GM18870 (cell line): ENCODE results near the gene RMND5A.

Source experiments
- ATAC-seq: cut with Tn5 transposase; IDR thresholded peaks from one replicate; pipeline ENCODE4 v1.9.1; 2021; ENCODE audit warnings: moderate library complexity; ENCODE audit not compliant: unreplicated experiment

RMND5A gene

DNA sequence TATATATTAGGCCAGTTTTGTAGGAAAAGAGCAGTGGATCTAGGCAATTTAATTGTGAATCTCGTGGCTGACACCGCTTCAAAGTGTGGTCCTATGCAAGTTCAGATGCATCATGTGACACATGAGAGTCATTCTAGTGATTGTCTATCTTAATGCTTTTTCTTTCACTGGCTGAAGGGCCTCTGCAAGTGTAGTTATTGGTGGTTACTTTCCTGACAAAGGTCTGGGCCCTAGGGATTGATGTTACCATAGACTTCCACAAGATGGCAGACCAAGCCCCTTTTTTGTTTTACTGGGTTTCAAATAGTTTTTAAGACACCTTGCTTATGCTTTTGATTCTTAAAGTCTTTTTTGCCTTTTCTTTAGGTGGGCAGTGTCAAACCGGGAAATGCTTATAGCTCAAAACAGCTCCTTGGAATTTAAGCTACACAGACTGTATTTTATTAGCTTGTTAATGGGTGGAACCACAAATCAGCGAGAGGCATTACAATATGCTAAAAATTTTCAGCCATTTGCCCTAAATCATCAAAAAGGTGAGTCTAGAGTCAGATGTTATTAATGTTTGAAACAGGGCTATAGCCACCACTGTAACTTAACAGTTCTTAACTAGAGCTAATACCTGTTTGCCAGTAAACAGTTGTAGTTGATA lies 44.7 kb downstream of the RMND5A start:
- peak; percentile 55 for ATAC-seq

DNA sequence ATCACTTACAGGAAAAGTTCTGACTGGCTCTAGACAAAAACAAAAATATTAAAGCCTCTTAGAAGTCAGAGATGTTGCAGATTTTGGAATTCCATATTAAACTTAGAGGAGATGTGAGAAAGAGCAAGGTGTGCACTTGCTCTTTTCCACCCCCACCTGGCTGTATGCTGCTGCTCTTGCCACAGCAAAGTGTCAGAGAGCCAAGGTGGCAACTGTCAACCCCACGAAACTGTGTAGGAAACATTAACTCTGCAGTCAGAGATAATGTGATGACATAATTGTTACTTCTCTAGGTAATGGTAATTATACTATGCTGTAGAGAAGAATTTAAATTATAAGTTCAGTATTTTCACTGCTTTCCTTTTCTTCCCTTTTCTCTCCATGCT lies 45.2 kb downstream of the RMND5A start:
- ATAC-seq: no peak

DNA sequence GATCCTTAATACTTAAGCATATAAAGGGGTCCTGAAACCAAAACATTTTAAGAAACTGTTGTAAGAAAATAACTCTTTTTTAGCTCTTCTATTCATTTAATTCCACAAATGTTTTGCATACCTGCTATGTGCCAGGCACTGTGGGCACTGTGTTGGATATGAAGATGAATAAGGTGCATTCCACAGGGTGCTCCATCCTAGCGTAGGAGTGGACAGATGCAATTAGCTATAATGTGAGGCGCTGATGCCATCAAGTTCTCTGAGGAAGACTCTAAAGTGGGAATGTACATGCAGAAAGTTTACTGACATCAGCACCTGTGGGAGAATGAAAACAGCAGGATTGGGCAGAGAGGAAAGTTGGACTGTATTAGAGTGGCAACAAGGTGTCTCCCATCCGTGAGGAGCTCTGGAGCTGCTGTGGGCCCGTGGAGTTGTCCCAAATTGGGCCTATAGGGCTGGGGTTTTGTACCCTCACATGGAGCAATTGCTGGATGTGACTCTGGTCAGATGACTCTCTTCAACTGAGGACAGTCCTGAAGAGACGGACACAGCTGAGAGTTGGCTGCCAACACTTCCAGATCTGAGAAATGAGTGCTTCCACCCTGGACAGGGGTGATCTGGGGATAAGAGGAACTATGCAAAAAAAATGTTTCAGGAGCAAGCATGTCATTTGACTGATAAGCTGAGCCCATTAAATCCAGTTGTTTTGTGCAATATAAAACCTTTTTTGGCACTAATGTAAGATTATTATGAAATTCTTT lies 48.3 kb downstream of the RMND5A start:
- no peak for ATAC-seq

DNA sequence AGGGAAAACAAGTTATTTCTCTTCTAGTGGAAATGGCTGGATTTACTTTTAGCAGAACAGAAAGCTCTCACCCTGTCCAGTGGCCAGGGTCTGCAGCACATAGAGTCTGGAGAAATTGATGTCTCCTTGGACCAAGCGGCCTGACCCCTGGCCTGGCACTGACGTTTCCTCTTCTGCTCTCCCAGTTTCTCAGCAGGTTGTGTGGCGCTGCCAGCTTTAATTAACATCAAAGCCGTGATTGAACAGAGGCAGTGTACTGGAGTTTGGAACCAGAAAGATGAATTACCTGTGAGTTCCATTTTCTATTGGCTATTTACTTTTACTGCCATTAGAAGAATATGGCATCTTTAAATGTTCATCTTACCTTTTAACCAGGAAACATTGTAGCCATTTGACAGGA lies 49.7 kb downstream of the RMND5A start:
- ATAC-seq: no peak

DNA sequence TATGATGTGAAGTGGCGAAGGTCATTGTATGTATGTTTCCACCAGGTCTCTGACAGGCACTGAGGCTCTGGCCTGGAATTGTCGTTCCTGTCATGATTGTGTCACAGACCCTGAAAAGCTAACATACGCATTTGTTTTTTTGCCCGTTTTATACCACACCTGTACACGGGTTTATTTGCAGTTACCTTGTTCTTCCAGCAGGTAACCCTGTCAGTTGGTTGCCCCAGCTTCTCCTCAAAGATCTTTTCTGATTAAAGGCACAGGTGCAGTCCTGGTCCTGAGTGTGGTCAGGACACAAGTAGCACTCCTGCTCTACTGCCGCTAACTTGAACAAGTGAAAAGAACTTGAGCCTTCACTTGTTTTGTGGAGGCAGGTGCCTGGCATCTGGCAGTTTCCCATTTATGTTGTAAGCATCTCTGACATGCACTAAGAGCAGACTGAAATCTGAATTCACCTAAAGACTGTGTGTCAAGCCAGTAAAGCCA lies 50.8 kb downstream of the RMND5A start:
- no peak for ATAC-seq

DNA sequence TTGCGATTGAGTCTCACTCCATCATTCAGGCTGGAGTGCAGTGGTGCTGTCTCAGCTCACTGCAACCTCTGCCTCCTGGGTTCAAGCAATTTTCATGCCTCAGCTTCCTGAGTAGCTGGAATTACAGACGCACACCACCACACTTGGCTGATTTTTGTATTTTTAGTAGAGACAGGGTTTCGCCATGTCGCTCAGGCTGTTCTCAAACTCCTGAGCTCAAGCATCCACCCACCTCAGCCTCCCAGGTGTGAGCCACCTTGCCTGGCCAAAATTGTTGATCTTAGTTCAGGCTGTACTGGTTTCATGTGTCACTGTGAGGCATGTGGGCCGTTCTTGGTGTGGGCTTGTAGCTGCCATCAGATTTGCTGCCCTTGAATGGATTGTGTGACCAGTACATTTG lies 52.5 kb downstream of the RMND5A start:
- ATAC-seq: no peak

DNA sequence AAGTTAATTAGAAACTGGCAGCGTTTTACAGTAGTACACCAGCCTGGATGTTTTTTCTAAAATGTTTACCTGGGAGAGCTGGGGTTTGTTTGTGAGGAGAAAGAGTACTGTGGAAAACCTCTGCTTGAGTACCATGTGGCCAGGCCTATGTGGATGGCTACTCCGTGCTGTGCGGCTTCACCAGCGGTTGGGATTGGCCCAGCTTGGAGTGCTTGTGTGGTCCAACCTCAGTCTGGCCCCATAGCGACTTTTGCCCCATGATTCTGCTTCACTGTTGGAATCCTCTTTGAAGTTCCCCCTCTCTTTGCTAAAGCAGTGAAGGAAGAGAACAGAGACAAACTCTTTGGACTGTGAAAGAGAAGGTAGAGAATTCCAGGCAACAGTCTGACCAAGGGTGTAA lies 54.8 kb downstream of the RMND5A start:
- no peak for ATAC-seq

DNA sequence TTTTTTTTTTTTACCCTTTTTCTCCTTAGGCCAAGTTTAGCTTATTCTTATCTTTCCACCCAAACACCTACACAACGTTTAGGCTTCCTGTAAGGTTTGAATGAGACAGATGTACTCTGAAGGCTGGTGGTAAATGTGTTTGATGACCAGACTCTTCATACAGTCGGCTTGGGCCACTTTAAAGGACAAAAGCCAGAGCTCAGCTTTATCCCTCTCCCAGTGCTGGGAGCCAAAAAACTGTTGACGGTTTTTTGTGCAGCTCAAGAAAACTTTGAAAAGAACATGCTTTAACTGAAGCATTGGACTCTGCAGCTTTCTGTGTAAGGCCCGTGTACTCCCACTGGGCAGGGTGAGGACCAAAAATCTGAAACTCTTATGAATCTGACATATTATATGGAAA lies 55.2 kb downstream of the RMND5A start:
- ATAC-seq: no peak

DNA sequence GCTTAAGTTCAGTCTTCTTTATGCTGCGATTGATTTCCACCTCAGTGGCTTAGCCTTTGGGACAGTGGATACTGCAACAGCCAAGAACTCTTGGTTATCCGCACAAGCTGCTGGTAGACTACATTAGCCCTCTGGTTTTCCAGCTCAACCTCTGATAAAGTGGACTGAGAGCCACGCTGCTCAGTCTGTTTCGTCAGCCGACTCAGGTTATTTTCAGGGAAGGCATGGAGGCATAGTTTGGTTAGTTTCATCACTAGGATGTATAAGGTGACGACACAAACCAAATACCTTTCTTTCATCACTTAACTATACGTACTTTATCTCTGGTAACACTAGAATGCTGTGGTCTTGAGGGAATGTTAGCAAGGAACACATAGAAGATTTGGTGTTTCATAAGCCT lies 56.4 kb downstream of the RMND5A start:
- ATAC-seq: no peak

DNA sequence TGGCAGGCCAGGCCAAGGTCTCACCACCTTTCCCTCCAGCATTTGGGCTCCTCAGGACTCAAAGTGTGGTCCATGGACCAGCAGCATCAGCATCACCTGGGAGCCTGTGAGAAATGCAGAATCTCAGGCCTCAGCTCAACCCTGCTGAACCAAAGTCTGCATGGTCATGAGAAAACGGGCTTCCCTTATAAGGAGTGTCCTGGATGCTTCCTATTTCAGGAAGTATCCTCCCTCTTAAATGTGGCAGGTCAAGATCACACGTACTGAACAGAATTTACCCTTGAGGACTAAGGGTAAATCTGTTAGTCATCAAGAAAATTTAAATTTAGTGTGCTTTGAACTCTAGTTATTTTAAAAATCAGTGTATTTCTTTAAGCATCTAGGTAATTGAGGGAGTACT lies 58.9 kb downstream of the RMND5A start:
- ATAC-seq: no peak

DNA sequence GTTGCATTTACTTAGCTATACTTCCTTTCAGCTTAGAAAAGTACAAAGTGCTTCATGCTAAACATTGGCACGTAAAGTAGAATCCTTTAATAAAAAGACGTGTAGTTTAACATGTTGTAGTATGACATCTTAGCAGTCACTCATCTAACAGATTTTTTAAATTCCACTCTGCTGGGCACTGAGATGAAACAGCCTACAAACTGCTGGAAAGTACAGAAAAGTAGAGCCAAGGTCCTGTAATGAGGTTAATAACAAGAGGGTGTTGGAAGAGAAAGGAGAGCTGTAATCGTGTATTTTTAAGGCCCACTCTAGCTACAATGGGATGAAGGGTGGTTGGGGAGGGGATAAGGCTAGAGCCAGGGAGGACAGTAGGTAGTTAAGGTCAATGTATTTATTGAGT lies 59.9 kb downstream of the RMND5A start:
- ATAC-seq: no peak

DNA sequence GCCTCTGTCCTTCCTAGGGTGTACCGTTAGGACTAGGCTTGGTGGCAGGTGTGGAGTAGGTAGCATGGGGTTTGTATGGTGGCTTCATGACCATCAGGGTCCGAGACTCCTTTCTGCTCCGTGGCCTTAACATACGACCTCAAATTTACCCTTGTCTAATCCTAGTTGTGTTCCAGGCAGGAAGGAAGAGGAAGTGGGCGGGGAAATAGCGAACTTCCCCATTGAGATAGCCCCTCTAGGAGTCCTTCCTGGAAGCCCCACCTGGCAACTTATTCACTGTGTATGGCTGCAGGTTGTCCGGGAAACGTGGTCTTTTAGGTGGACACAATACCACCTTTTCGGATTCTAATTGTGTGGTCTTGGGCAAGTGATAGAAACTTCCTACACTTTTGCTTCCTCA lies 61.3 kb downstream of the RMND5A start:
- ATAC-seq: no peak

DNA sequence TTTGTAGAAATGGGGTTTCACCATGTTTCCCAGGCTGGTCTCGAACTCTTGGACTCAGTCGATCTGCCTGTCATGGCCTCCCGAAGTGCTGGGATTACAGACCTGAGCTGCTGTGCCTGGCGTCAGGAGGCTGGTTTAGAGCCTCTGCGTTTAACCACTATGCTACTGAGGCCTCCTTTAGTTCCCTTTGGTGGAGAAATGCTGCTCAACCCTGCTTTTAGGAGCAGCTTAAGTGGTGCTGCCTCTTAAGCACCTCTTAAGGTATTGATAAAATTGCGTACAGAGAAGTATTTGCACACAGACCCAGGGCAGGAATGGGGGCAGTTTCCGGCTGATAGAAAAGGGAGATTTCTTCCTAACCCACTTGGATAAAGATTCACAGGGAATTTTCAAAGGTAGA lies 62.7 kb downstream of the RMND5A start:
- no peak for ATAC-seq

DNA sequence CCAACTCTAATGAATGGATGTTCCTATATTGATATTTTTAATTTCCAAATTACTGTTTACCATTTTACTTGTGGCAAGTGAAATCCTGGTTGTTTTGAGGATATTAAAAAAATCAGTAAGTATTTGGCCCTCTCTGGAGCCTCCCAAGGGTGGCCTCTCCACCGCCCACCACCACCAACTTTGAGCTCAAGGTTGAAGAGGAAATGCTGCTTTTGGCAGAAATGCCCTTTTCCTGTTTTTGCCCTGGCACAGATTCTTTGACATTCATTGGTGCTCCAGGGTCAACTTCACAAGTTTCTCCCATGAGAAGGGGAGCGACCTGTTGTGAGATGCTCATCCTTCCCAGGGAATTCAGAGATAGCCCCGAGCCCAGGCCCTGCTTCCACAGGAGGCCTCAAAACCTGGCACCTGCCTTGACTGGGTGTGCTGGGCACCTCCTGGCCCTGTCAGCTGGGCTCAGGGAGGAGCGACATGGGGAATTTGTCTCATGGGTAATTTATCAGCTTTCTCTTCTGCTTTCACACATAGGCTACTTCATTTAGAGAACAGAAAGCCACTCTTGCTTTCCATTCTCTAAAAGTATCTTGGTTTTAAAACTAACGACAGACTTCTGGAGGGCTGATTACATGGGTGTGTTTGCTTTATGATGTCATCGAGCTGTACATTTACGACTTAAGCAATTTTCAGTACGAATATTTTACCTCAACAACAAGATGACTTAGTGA lies 63.7 kb downstream of the RMND5A start:
- peak; percentile 99 for ATAC-seq

DNA sequence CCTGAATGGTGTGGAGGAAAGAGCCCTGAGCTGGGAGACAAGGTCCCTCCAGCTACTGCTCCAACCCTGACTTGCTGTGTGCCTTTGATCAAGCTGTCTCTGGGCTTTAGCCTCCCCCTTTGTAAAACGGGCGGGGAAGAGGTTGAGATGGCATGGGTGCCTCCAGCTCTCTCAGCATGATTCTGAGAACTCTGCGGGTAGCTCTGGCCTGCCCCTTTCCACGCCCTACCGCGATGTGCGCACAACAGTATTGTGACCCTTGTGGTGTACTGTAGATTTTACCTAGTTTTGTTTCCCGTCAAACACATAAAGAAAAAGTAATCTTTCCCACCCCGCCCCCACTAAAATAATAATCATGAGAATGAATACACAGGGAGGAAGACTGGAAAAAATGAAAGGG lies 65.4 kb downstream of the RMND5A start:
- no peak for ATAC-seq

DNA sequence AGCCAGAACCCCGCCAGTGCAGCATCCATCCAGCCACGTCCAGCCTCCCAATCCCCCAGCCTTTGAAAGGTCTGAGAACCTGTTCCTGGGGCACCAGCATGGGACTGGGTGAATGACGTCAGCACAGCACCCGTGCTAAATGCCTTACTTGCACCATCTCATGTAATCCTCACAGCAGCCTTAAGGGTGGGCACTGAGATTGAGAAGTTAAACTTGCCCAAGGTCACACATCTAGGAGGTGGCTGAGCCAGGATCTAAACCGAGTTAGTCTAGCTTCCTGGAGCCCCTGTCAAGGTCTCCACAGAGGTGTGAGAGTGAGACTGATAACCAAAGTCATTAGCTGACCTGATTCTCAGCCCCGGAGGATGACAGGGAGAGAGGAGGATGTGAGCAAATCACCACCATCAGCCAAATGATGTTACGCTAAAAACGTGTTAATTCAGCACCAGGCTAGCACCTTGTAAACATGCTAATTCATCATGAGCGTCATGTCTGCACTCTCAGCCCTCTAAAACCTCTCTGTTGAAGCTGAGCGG lies 66.0 kb downstream of the RMND5A start:
- ATAC-seq: no peak

DNA sequence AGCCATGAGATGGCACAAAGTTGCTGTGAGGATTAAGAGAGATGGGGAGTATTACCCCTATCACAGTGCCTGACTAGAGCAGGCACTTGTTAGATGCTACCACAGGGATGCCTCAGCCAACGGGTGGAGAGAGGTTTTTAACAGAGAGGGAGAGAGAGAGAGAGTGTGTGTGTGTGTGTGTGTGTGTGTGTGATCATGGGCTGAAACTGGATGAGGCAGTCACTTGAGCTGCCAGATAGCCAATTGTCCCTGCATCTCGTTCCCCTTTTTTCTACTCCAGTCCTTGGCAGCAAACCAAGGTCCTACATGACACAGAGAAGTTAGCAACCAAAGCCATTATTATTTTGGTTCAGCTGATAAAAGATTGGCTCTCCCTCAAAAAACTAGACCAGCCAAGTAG lies 67.6 kb downstream of the RMND5A start:
- no peak for ATAC-seq

DNA sequence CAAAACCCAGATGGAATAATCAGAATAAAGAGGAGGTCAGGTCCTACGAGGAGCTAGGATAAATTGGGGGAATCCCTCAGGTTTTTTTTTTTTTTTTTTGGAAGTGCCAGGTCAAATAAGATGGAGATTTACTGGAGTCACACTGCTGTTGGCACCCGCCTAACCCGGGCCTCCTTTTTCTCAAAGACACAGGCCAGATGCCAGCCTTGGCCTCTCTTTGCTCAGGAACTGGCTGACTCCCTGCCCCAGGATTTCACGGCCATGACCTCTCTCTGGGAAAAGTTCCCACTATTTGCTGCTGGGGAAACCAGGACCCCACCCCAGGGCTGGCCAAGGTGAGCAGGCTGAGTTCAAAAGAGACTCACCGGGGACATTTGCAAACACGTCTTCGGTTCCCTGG lies 68.1 kb downstream of the RMND5A start:
- ATAC-seq: no peak

DNA sequence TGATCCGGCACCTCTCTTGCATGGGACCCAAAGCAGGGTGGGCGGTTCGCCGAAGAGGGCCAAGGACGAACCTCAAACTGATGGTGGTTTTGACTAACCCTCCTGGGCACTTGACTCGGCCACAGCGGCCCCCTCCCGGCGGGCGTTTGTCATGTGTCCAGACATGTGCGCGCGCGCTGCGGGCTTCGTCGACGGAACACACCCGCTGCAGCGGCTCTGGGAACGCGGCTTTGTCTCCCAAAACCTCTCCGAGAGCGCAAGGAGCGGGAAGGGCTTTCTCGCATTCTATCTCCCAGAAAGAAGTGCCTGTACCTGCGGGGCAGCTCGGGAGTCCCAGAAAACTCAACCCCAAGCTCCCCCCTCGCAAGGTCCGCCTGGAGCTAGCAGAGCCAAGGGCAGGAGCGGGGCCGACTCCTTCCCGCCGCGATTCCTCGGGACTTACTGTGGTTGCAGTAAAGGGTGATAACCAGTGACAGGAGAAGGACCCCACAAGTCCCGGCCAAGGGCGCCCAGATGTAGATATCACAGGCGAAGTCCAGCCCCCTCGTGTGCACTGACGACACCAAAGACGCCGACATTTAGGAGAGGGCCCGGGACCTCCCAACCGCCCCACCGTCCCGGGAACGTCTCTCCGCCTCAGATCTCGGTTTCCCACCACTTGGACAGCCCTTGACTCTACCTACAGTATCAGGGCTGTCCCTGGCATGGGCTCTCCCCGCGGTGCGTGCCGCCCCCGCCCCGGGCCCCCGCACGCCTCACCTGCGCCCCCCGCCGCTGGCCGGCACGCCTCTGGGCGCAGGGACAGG lies 69.0 kb downstream of the RMND5A start:
- no peak for ATAC-seq

DNA sequence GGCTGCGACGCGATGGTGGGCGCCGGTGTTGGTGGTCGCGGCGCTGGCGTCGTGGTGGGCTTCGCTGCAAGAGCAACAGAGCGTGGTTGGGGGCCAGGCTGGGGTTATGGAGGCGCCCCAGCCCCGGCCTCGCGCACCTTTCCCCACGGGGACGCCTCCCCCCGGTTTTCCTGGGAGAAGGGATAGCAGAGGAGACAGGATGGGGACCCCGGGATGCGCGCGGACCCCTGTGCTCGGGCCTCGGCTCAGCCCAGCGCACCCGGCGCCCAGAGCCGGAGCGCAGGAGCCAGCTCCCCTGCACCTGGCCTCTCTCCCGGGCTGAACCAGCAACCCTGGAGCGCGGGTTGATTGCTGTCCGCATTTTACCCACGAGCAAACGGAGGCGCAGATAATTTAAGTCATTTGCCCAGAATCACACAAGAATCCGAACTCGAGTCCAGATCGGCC lies 69.6 kb downstream of the RMND5A start:
- no peak for ATAC-seq

DNA sequence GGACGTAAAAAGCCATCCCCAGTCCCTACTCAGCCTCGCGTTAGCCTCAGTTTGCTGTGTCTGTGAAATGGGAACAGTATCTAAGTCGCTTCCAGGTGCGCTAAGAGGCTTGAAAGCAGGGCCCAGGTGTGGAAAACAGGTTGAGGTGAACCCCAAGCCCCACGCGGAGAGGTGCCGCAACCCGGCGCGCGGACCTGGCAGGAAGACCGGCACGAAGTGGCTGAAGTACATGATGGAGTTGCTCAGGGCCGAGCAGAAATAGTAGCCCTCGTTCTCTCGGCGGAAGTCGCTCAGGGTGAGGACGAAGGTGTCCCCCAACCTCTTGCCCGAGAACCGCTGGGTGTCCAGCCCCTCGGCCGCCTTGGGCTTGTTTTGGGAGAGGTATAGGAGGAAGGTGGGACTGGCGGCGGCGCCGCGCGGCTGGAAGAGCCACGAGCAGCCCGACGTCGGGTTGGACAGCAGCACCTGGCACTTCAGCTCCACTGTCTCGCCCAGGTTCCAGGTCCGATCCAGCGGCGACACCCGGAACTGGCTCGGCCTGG lies 70.1 kb downstream of the RMND5A start:
- ATAC-seq: no peak
